Body of pancreas (tissue), 4 donors: ENCODE results near the gene LNX1. TPM values are rescaled to one million over a fixed set of nuclear protein-coding genes. Genes with fewer than 3 reads are reported as not detected.

ENCODE experiments used
- ATAC-seq: fragments of 150-250 bp; one replicate; pipeline ENCODE4 v1.9.1; 2016
- DNase-seq, 4 donors: peaks; one replicate each; pipeline ENCODE4 v3.0.0-alpha.2; 2019
- H3K27ac ChIP-seq, 4 donors: fragments of 200-600 bp; sonication (generic); 1 replicate in 3 of 4; 2 replicates in 1 of 4; pipeline versions ENCODE4 v1.5.1 to v1.6.1; 2016 to 2019; ENCODE audit warnings: mild to moderate bottlenecking in 1 of 4, mixed read lengths in 1 of 4, moderate library complexity in 1 of 4
- H3K27me3 ChIP-seq, 2 donors: fragments of 200-600 bp; sonication (generic); one replicate each; pipeline ENCODE4 v1.6.0; 2016; ENCODE audit warnings: mild to moderate bottlenecking in 1 of 2
- H3K36me3 ChIP-seq, 2 donors: fragments of 200-600 bp; sonication (generic); replicated peaks in 1 of 2; 2 replicates each; pipeline ENCODE4 v1.5.1; 2016; ENCODE audit warnings: low read depth in 2 of 2; ENCODE audit not compliant: insufficient read depth in 1 of 2
- H3K4me1 ChIP-seq: fragments of 200-600 bp; sonication (generic); one replicate; pipeline ENCODE4 v1.6.0; 2016
- H3K4me3 ChIP-seq, 2 donors: fragments of 200-600 bp; sonication (generic); 1 replicate in 1 of 2; 2 replicates in 1 of 2; pipeline ENCODE4 v1.5.1; 2016 to 2019
- H3K9me3 ChIP-seq, 3 donors: fragments of 200-600 bp; sonication (generic); 1 replicate in 2 of 3; 2 replicates in 1 of 3; pipeline ENCODE4 v1.5.1; 2016
- POLR2A ChIP-seq, 3 donors: fragments of 450-650 bp; IDR thresholded peaks; one replicate each; pipeline ENCODE4 v1.6.1; 2016; ENCODE audit warnings: antibody characterized with exemption in 3 of 3, mild to moderate bottlenecking in 2 of 3
- WGBS, 2 donors: methylation state at CpG; one replicate each; pipeline ENCODE4 v1.1.5; 2017; 5-methylcytosine and 5-hydroxymethylcytosine counted together
- intact Hi-C: fragments of 100-400 bp; cut with DNase I; formaldehyde crosslinking; loops from one replicate; pipeline ENCODE4 v1.15.1; 2023
- total RNA-seq, 2 donors: library from RNA; depleted of rRNA; stranded (reverse); fragments of >200 nt; gene quantifications; one replicate each; pipeline ENCODE4 v1.1.0, GENCODE V29; 2016
- TF ChIP-seq, protein P1 (sequence below), 7 experiments: fragments of 450-650 bp in 4 of 7; fragments of 200-600 bp in 3 of 7; sonication (generic) in 3 of 7; IDR thresholded peaks; one replicate each; pipeline ENCODE4 v1.5.1; 2016 to 2019; ENCODE audit warnings: antibody characterized with exemption in 7 of 7

The LNX1 gene
- total RNA-seq, 2 donors from 2014 or later = 15.2 to 17.1 TPM

GRCh38 chr4:53479736-53480525 is 111.4 kb downstream of the LNX1 start:
- H3K27me3 ChIP-seq = no peaks in the 10 kb centered on the region
- DNase-seq (no peak), ATAC-seq (no peak)
- TF ChIP-seq POLR2A (IDR thresholded peaks at IDR 0.05) = no peak
- TF ChIP-seq, protein P1, sequence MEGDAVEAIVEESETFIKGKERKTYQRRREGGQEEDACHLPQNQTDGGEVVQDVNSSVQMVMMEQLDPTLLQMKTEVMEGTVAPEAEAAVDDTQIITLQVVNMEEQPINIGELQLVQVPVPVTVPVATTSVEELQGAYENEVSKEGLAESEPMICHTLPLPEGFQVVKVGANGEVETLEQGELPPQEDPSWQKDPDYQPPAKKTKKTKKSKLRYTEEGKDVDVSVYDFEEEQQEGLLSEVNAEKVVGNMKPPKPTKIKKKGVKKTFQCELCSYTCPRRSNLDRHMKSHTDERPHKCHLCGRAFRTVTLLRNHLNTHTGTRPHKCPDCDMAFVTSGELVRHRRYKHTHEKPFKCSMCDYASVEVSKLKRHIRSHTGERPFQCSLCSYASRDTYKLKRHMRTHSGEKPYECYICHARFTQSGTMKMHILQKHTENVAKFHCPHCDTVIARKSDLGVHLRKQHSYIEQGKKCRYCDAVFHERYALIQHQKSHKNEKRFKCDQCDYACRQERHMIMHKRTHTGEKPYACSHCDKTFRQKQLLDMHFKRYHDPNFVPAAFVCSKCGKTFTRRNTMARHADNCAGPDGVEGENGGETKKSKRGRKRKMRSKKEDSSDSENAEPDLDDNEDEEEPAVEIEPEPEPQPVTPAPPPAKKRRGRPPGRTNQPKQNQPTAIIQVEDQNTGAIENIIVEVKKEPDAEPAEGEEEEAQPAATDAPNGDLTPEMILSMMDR (IDR thresholded peaks at IDR 0.05) = no peak
- H3K4me1 ChIP-seq = peaks cover 3% of the 10 kb centered on the region
- intact Hi-C loops = no loop called here
- H3K9me3 ChIP-seq = no peaks in the 10 kb centered on the region
- H3K27ac ChIP-seq = no peak overlapping the region
- WGBS, 2 donors = 96% methylated on average over 5 of the region's 5 CpGs
- peaks cover 0 to 4% of the 10 kb centered on the region in 2 donors for H3K36me3 ChIP-seq
- no peak overlapping the region for H3K4me3 ChIP-seq

DNA sequence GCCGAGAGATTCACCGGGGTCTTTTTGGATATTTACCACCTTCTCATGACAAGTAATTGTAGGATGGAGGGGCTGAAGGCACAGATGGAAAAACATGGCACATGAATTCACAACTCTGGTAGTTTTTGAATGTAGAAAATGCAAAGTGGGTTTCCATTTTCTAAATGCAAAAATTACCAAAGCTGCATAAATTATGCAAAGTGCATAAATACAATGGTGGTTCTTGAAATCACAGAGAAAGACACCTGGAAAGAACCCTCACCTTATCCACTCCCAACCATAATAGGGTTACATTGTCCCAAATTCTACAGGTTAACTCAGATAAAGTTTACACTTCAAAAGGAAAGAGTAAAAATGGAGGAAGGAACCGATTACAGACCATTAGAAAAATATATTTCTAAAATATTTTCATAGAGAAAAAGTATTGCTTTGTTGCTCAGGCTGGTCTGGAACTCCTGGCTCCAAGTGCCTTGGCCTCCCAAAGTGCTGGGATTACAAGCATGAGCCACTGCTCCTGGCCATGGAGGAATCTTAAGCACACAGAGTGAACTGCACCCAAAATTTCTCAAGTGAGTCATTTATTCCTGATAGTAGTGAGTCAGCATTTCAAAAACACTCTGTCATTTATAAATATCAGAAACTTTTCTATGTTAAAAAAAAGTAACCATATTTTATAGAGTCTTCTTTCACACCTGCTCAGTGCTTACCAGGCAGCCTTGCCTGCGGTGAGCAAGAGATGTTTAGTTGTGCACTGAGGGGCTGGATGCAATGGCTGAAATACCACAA is 112.4 kb downstream of the LNX1 start:
- Histone ChIP-seq H3K4me3 (no peak overlapping the region), H3K27me3 (no peaks in the 10 kb centered on the region), H3K27ac (no peak overlapping the region), H3K9me3 (no peaks in the 10 kb centered on the region), H3K4me1 (peaks cover 3% of the 10 kb centered on the region), H3K36me3 (peaks cover 0 to 6% of the 10 kb centered on the region in 2 donors)
- no peak for DNase-seq
- 95 to 100% methylated on average over 4 of the region's 4 CpGs for WGBS, 2 donors
- intact Hi-C loops = no loop called here
- no peak for ATAC-seq
- no peak for TF ChIP-seq POLR2A (IDR thresholded peaks at IDR 0.05)
- TF ChIP-seq, protein P1 (IDR thresholded peaks at IDR 0.05) = no peak

DNA sequence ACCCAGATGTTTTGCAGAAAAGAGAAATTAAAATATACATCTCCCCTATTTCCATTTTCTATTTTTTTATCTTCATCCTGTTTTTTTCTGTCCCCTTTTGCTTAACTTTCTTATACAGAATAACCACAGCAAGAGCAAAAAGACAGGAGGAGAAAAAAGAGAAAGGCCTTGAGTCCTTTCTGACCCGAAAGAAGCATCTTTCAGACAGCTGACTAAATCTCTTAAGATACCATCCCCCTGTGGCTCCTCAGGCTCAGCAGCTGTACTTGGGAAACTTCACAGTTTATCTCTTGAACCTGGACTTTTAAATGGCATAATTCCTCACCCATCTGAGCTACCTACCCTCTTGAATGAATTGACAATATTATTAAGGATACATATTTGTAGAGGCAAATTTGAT is 113.7 kb downstream of the LNX1 start:
- Histone ChIP-seq H3K36me3 (peaks cover 0 to 6% of the 10 kb centered on the region in 2 donors), H3K27ac (no peak overlapping the region), H3K9me3 (no peaks in the 10 kb centered on the region), H3K4me1 (peaks cover 3% of the 10 kb centered on the region), H3K4me3 (no peak overlapping the region), H3K27me3 (no peaks in the 10 kb centered on the region)
- intact Hi-C loops = no loop called here
- 89 to 95% methylated on average over 1 of the region's 1 CpG for whole genome bisulfite sequencing, 2 donors
- no peak for ATAC-seq
- TF ChIP-seq, protein P1 (IDR thresholded peaks at IDR 0.05) = no peak
- no peak for TF ChIP-seq POLR2A (IDR thresholded peaks at IDR 0.05)
- no peak for DNase-seq

GRCh38 chr4:53477038-53477565 is 114.2 kb downstream of the LNX1 start:
- peaks cover 0 to 6% of the 10 kb centered on the region in 2 donors for H3K36me3 ChIP-seq
- H3K4me3 ChIP-seq = no peak overlapping the region
- no peak overlapping the region for H3K27ac ChIP-seq
- no peaks in the 10 kb centered on the region for H3K9me3 ChIP-seq
- H3K27me3 ChIP-seq = no peaks in the 10 kb centered on the region
- H3K4me1 ChIP-seq = peaks cover 3% of the 10 kb centered on the region
- intact Hi-C loops = no loop called here
- TF ChIP-seq, protein P1 (IDR thresholded peaks at IDR 0.05) = no peak
- no peak for TF ChIP-seq POLR2A (IDR thresholded peaks at IDR 0.05)
- ATAC-seq (no peak), DNase-seq (no peak)
- 84 to 89% methylated on average over 5 of the region's 5 CpGs for WGBS, 2 donors
